ENCODE results near the gene ZDHHC8.

ZDHHC8 gene

GRCh38 chr22:20113551-20114310 lies 17.9 kb upstream of the ZDHHC8 start:
- no peak for DNase-seq (ENCODE audit: low spot score)

GRCh38 chr22:20114506-20115475 lies 16.8 kb upstream of the ZDHHC8 start:
- DNase-seq (ENCODE audit: low spot score): no peak

GRCh38 chr22:20115691-20116375 lies 15.8 kb upstream of the ZDHHC8 start, which contains the start of gene RANBP1:
Gene RANBP1 (plus strand): TSS chr22:20116104. CDS start chr22:20116185, 81 bp downstream.
- no peak for DNase-seq (ENCODE audit: low spot score)

- DNase-seq (ENCODE audit: low spot score): no peak
Measured at GRCh38 chr22:20116376-20116950, 15.1 kb upstream of the ZDHHC8 start.

DNA sequence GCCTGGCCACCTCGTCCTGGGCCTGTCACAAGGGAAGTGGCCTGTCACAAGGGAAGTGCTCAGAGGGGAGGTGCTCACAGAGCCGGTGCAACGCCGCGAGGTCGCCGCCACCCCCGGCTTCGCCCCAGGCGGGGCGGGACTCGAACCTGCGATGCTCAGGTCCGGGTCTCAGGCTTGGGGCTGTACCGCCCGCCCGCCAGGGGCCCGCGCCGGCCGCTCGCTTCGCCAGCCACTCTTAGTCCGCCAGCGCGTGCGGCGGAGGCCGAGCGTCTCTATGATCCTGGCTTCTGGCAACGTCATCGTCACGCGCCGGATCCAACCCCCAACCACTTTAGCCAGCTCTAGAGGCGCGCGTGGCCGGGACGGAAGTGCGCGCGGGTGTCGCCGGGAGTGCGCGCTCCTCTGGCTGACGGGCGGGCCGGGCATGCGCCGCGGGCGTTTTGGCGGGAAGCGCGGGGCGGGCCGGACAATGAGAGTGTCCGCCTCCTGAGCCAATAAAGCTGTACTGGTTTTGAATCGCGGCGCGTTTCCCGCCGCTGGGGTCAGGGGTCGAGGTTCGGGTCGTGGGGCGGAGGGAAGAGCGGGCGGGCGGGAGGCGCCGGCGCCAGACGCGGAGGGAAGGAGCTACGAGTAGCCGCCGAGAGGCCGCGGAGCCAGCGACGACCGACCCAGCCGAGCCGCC lies 14.5 kb upstream of the ZDHHC8 start, which contains the start of gene TRMT2A:
TSS of gene TRMT2A (minus strand) at position 276 of the 682 bp plus-strand sequence. CDS start 320 bp downstream, outside the sequence.
- peak; percentile 99 for DNase-seq (ENCODE audit: low spot score)

GRCh38 chr22:20117633-20118299 lies 13.8 kb upstream of the ZDHHC8 start:
- DNase-seq (ENCODE audit: low spot score): peak; percentile 45

GRCh38 chr22:20118300-20119020 lies 13.1 kb upstream of the ZDHHC8 start:
- no peak for DNase-seq (ENCODE audit: low spot score)

DNA sequence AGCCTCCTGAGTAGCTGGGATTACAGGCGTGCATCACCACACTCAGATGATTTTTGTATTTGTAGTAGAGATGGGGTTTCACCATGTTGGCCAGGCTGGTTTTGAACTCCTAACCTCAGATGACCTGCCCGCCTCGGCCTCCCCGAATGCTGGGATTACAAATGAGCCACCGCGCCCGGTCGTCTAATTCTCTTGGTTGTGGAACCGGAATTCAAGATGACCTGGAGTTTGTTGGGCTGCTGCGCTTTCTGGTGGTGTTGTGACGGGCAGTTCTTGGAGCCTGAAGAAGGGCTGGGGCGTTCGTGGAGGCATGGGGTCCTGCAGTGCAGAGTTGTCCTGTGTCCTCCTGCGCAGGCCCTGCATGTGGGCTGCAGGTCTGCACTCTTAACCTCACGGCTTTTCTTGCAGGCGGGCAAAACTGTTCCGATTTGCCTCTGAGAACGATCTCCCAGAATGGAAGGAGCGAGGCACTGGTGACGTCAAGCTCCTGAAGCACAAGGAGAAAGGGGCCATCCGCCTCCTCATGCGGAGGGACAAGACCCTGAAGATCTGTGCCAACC lies 9.7 kb upstream of the ZDHHC8 start:
- DNase-seq (ENCODE audit: low spot score): no peak

DNA sequence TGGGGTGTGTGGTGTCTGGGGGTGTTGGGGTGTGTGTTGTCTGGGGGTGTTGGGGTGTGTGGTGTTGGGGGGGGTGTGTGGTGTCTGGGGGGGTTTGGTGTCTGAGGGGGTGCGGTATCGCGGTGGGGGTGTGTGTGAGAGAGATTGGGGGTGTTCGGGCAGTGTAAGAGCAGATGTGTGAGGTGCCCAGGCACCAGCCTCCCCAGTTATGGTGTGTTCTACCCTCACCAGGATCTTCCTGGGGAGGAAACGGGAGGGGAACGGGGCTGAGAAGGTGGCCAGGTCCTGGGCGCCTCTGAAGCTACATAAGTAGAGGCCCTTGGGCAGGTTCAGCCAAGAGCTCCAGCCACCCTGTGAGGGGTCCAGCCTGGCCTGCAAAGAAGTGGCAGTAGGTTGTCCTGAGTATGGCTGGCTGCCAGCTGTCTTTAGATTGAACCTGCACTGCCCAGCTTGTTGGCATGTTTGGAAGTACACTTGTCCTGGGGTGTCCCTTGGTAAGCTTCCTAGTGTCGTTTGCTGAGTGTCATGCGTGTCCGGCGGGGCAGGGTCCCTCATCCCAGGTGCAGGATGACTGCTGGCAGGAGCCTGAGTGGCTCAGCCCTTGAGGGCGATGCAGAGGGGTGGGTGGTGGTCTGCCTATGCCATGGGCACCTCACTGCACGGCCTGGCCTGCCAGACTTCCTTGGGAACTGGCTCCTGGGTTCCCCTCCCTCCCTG lies 8.1 kb upstream of the ZDHHC8 start:
- no peak for DNase-seq (ENCODE audit: low spot score)

- DNase-seq (ENCODE audit: low spot score): no peak
Measured at GRCh38 chr22:20124083-20124787, 7.4 kb upstream of the ZDHHC8 start.

GRCh38 chr22:20125201-20126174 lies 6.1 kb upstream of the ZDHHC8 start:
- DNase-seq (ENCODE audit: low spot score): no peak

DNA sequence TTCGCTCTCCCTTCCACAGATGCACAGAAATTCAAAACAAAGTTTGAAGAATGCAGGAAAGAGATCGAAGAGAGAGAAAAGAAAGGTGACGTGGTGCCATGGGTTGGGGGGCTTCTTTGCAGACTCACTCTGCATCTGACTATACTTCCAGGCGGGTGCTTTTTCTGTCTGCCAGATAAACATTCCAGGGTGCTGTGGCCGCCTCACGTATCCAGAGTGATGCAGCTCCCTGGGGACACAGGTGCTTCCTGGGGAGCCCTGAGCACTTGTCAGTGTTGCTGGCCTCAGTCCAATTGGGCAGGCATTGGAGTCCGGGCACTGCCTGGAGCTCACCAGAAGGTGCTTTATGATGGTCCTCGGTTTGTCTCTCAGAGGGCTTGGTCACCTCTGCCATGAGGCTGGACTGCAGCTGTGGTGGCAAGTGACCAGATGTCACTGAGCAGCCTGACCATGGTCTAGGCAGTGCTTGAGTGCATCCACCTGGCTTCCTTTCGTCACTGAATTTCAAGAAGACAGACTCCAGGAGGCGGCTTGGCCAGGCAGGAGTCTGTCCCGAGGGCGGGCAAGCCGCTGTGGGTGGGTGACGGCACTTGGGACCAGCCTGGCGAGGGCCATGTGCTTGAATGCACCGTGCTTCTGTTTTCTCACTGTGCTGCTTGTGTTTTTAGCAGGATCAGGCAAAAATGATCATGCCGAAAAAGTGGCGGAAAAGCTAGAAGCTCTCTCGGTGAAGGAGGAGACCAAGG lies 5.1 kb upstream of the ZDHHC8 start:
- DNase-seq (ENCODE audit: low spot score): no peak

DNA sequence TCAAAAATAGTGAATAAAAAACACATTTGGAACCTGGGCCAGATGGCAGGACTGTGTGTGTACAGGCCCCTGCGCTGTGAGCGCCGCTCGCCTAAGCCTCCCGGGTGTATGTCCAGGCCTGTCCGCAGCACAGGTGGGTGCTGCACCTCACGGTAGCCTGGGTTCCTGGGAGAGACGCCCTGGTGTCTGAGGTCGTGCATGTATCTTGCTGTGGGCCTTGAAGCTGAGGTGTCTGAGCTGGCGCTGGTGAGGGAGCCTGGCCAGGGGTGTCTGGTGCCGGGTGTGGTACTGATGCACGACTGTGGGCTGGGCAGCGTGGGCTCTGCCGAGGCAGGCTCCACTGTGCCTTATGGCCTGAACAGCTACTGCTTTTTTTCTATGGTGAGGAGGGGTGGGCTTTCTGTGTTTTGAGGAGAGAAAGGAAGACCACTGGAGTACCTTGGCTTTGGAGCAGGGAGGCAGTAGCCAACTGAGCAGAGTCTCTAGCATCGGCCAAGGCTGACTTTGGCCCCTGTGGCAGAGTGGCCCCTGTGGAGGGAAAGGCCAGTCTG lies 4.2 kb upstream of the ZDHHC8 start:
- no peak for DNase-seq (ENCODE audit: low spot score)

GRCh38 chr22:20127869-20128618 lies 3.6 kb upstream of the ZDHHC8 start:
- no peak for DNase-seq (ENCODE audit: low spot score)

DNA sequence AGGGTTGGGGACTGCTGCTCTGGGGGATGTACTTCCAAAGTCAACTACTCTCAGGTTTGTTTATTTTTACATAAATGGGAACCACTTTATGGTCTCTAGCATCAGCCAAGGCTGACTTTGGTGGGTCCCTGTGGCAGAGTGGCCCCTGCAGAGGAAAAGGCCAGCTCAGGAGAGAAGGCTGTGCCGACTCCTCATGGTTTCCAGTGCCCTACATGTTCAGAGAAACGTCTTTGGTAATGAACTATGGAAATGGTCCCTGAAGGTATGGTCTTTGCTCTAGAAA lies 3.0 kb upstream of the ZDHHC8 start:
- DNase-seq (ENCODE audit: low spot score): no peak

Data from AG20443 (cell line).